SK-N-SH treated with all-trans-retinoic acid at 6 μM for 48 hours (cell line): Measurements from ENCODE around the gene XRCC2.
"Not testable (repeated sequence)": the region's sequence is repeated elsewhere in the genome, so short reads cannot be mapped to it uniquely, and the experiment has no call there.

Experiments
- ATAC-seq: fragments of 200-7000 bp; cut with Tn5 transposase; 3 replicates; pipeline ENCODE4 v1.9.1; 2020; ENCODE audit warnings: mild to moderate bottlenecking, moderate library complexity
- ARNTL ChIP-seq: fragments of 450-650 bp; formaldehyde crosslinking; IDR thresholded peaks from 2 replicates; pipeline ENCODE4 v1.5.0; 2020; ENCODE audit warnings: low read depth, mild to moderate bottlenecking, moderate library complexity, borderline replicate concordance
- BACH2 ChIP-seq: fragments of 250-450 bp; sonication (Bioruptor Pico); IDR thresholded peaks from 2 replicates; pipeline ENCODE4 v1.9.0; 2021; ENCODE audit warnings: mild to moderate bottlenecking, borderline replicate concordance
- CREB5 ChIP-seq: fragments of 250-450 bp; sonication (Bioruptor Pico); IDR thresholded peaks from 2 replicates; pipeline ENCODE4 v1.5.1; 2020; ENCODE audit warnings: low read depth, mild to moderate bottlenecking, moderate library complexity
- CSDC2 ChIP-seq: fragments of 250-450 bp; sonication (Bioruptor Pico); IDR thresholded peaks from 2 replicates; pipeline ENCODE4 v1.5.0; 2020; ENCODE audit warnings: mild to moderate bottlenecking, moderate library complexity
- ESRRG ChIP-seq: fragments of 250-450 bp; sonication (Bioruptor Pico); IDR thresholded peaks from 2 replicates; pipeline ENCODE4 v1.6.1; 2021; ENCODE audit warnings: mild to moderate bottlenecking
- GLIS3 ChIP-seq: fragments of 250-450 bp; sonication (Bioruptor Pico); IDR thresholded peaks from 2 replicates; pipeline ENCODE4 v1.5.0; 2020; ENCODE audit warnings: mild to moderate bottlenecking, moderate library complexity
- ISL1 ChIP-seq: fragments of 250-450 bp; sonication (Bioruptor Pico); IDR thresholded peaks from 2 replicates; pipeline ENCODE4 v2.1.2; 2022; ENCODE audit warnings: mild to moderate bottlenecking, moderate library complexity
- PPARA ChIP-seq: fragments of 250-450 bp; sonication (Bioruptor Pico); IDR thresholded peaks from 2 replicates; pipeline ENCODE4 v1.5.0; 2020; ENCODE audit warnings: mild to moderate bottlenecking, borderline replicate concordance
- RARB ChIP-seq: fragments of 250-450 bp; sonication (Bioruptor Pico); IDR thresholded peaks from 2 replicates; pipeline ENCODE4 v1.8.0; 2021; ENCODE audit warnings: mild to moderate bottlenecking, moderate library complexity
- TCF4 ChIP-seq: fragments of 250-450 bp; sonication (Bioruptor Pico); IDR thresholded peaks from 2 replicates; pipeline ENCODE4 v1.8.0; 2021; ENCODE audit warnings: mild to moderate bottlenecking, moderate library complexity, borderline replicate concordance
- TOX ChIP-seq: fragments of 250-450 bp; sonication (Bioruptor Pico); IDR thresholded peaks from 2 replicates; pipeline ENCODE4 v1.8.0; 2021; ENCODE audit warnings: mild to moderate bottlenecking, moderate library complexity, borderline replicate concordance
- TSHZ2 ChIP-seq: fragments of 250-450 bp; sonication (Bioruptor Pico); IDR thresholded peaks from 2 replicates; pipeline ENCODE4 v1.5.0; 2020; ENCODE audit warnings: mild to moderate bottlenecking, moderate library complexity
- ZC3H10 ChIP-seq: fragments of 250-450 bp; sonication (Bioruptor Pico); IDR thresholded peaks from 2 replicates; pipeline ENCODE4 v1.5.1; 2021; ENCODE audit warnings: mild to moderate bottlenecking, moderate library complexity
- ZFP3 ChIP-seq: fragments of 250-450 bp; sonication (Bioruptor Pico); IDR thresholded peaks from 2 replicates; pipeline ENCODE4 v1.5.0; 2020; ENCODE audit warnings: mild to moderate bottlenecking, moderate library complexity
- ZFP30 ChIP-seq: fragments of 450-650 bp; formaldehyde crosslinking; IDR thresholded peaks from 2 replicates; pipeline ENCODE4 v1.5.0; 2022; ENCODE audit warnings: mild to moderate bottlenecking, moderate library complexity
- ZNF70 ChIP-seq: fragments of 450-650 bp; formaldehyde crosslinking; IDR thresholded peaks from 2 replicates; pipeline ENCODE4 v1.5.0; 2020; ENCODE audit warnings: mild to moderate bottlenecking, moderate library complexity
- ZNF8 ChIP-seq: fragments of 450-650 bp; formaldehyde crosslinking; IDR thresholded peaks from 2 replicates; pipeline ENCODE4 v1.5.0; 2020; ENCODE audit warnings: mild to moderate bottlenecking, moderate library complexity
- TF ChIP-seq, protein P1 (sequence below): fragments of 250-450 bp; sonication (Bioruptor Pico); IDR thresholded peaks from 2 replicates; pipeline ENCODE4 v1.8.0; 2020; ENCODE audit warnings: mild to moderate bottlenecking, moderate library complexity, borderline replicate concordance
- TF ChIP-seq, protein P2 (sequence below): fragments of 250-450 bp; sonication (Bioruptor Pico); IDR thresholded peaks from 2 replicates; pipeline ENCODE4 v1.5.1; 2021; ENCODE audit warnings: mild to moderate bottlenecking, moderate library complexity

XRCC2 gene

DNA sequence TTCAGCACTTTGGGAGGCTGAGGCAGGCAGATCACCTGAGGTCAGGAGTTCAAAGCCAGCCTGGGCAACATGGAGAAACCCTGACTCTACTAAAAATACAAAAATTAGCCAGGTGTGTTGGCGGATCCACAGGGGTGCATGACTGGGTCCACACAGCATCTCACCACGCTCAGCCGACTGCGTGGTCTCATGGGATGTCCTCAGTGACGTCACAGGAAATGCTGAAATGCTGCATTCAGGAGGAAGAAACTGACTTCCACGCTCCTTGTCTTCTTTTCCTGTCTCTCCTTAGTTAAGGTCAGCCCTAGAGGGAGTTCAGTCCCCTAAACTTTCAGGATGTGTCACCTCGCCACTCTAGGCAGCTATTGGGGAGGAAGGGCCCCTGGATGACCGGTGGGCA lies 42.9 kb downstream of the XRCC2 start (continued):
- TF ChIP-seq, protein P1, sequence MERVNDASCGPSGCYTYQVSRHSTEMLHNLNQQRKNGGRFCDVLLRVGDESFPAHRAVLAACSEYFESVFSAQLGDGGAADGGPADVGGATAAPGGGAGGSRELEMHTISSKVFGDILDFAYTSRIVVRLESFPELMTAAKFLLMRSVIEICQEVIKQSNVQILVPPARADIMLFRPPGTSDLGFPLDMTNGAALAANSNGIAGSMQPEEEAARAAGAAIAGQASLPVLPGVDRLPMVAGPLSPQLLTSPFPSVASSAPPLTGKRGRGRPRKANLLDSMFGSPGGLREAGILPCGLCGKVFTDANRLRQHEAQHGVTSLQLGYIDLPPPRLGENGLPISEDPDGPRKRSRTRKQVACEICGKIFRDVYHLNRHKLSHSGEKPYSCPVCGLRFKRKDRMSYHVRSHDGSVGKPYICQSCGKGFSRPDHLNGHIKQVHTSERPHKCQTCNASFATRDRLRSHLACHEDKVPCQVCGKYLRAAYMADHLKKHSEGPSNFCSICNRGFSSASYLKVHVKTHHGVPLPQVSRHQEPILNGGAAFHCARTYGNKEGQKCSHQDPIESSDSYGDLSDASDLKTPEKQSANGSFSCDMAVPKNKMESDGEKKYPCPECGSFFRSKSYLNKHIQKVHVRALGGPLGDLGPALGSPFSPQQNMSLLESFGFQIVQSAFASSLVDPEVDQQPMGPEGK (CRISPR knock-in tag), result no peak

DNA sequence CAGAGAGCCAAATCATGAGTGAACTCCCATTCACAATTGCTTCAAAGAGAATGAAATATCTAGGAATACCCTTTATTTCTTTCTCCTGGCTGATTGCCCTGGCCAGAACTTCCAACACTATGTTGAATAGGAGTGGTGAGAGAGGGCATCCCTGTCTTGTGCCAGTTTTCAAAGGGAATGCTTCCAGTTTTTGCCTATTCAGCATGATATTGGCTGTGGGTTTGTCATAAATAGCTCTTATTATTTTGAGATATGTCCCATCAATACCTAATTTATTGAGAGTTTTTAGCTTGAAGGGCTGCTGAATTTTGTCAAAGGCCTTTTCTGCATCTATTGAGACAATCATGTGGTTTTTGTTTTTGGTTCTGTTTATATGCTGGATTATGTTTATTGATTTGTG lies 47.2 kb downstream of the XRCC2 start:
- ATAC-seq, result not testable (repeated sequence)

DNA sequence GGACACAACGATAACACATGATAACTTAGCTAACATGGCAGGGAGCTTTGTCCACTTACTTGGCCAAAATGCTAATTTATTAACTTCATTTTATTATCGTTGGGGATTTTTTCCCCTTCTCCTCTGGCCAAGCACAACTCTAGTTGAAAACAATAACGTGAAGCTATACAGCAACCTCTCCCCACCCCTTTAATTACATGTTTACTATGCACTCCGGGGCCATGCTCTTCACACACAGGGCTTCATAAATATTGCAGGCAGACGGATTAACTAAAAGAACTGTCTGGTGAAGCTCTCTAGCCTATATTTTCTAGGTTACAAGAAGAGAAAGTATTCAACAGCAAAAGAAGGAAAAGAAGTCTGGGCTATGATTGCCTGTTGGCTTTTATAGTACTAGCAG lies 51.7 kb downstream of the XRCC2 start:
- TF ChIP-seq ZFP30 (CRISPR knock-in tag) (no peak), TSHZ2 (CRISPR knock-in tag) (no peak), ZFP3 (CRISPR knock-in tag) (no peak), TOX (CRISPR knock-in tag) (no peak), GLIS3 (no peak), TCF4 (CRISPR knock-in tag) (no peak), ZNF8 (no peak), CREB5 (CRISPR knock-in tag) (no peak), CSDC2 (CRISPR knock-in tag) (no peak), ZNF70 (CRISPR knock-in tag) (no peak), RARB (CRISPR knock-in tag) (no peak), BACH2 (CRISPR knock-in tag) (no peak), ESRRG (CRISPR knock-in tag) (no peak)
- TF ChIP-seq, protein P2, sequence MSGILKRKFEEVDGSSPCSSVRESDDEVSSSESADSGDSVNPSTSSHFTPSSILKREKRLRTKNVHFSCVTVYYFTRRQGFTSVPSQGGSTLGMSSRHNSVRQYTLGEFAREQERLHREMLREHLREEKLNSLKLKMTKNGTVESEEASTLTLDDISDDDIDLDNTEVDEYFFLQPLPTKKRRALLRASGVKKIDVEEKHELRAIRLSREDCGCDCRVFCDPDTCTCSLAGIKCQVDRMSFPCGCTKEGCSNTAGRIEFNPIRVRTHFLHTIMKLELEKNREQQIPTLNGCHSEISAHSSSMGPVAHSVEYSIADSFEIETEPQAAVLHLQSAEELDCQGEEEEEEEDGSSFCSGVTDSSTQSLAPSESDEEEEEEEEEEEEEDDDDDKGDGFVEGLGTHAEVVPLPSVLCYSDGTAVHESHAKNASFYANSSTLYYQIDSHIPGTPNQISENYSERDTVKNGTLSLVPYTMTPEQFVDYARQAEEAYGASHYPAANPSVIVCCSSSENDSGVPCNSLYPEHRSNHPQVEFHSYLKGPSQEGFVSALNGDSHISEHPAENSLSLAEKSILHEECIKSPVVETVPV, result no peak
- TF ChIP-seq, protein P1 (CRISPR knock-in tag), result no peak
- TF ChIP-seq, all 23 proteins: peak for 0

DNA sequence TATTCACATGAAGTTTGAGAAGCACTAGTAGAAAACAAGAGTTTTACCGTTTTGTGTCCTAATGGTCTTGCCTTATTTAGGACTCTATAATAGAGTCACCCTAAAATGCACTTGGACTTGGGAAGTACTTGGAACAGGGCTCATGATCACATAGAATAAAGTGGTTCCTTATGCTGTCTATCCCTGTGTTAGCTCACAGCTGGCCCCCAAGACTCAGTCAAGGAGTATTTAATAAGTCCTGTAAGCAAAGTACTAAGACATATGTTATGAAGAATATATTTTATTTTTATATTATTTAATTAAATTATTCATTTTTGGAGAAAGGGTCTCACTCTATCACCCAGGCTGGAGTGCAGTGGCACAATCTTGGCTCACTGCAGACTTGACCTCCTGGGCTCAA lies 54.5 kb downstream of the XRCC2 start:
- TF ChIP-seq TSHZ2 (CRISPR knock-in tag) (no peak), ISL1 (CRISPR knock-in tag) (no peak), TCF4 (CRISPR knock-in tag) (no peak), ESRRG (CRISPR knock-in tag) (no peak), ZNF70 (CRISPR knock-in tag) (no peak), GLIS3 (no peak), ZNF8 (no peak), ZC3H10 (no peak), CREB5 (CRISPR knock-in tag) (no peak), PPARA (CRISPR knock-in tag) (no peak), ARNTL (CRISPR knock-in tag) (no peak), ZFP3 (CRISPR knock-in tag) (no peak), CSDC2 (CRISPR knock-in tag) (no peak)
- no peak for ATAC-seq

More for the DNA sequence above, 51.7 kb downstream of the XRCC2 start:
- no peak for ATAC-seq
